Lower leg skin (tissue), 3 donors: ENCODE results near the gene RNPS1.

ENCODE experiments used
- POLR2A ChIP-seq, 2 donors: fragments of 450-650 bp; IDR thresholded peaks; one replicate each; pipeline ENCODE4 v1.6.1; 2016 to 2017; ENCODE audit warnings: antibody characterized with exemption in 2 of 2, mild to moderate bottlenecking in 1 of 2, moderate library complexity in 1 of 2
- TF ChIP-seq, protein P1 (sequence below), 3 donors: fragments of 450-650 bp; IDR thresholded peaks; one replicate each; pipeline ENCODE4 v1.5.1; 2016; ENCODE audit warnings: antibody characterized with exemption in 3 of 3, mild to moderate bottlenecking in 3 of 3, moderate library complexity in 2 of 3

DNA sequence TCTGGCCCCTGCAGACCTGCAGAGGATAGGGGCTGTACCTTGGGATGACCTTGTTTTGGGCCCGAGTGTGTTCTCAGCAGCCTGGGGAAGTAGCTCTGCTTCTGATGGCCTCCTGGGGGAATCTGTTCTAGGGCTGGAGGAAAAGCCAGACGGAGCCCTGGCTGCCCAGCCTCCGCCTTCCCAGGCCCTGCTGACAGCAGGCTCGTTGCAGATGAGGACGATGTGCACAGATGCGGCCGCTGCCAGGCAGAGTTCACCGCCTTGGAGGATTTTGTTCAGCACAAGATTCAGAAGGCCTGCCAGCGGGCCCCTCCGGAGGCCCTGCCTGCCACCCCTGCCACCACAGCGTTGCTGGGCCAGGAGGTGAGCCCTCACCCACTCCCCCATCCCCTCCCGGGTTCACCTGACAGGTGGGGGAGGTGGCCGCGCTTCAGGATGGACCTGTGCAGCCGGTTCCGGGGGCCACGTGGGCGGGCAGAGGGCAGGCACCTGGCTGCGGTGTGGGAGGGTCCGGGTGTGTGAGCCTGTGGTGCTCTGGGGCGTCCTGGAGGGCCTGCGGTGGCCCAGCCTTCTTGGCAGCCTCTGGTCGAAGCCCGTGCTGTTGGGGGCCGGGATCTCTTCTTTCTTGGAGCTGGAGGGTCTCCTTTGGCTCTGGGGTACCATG, 39.6 kb downstream of the RNPS1 start:
- TF ChIP-seq, protein P1, sequence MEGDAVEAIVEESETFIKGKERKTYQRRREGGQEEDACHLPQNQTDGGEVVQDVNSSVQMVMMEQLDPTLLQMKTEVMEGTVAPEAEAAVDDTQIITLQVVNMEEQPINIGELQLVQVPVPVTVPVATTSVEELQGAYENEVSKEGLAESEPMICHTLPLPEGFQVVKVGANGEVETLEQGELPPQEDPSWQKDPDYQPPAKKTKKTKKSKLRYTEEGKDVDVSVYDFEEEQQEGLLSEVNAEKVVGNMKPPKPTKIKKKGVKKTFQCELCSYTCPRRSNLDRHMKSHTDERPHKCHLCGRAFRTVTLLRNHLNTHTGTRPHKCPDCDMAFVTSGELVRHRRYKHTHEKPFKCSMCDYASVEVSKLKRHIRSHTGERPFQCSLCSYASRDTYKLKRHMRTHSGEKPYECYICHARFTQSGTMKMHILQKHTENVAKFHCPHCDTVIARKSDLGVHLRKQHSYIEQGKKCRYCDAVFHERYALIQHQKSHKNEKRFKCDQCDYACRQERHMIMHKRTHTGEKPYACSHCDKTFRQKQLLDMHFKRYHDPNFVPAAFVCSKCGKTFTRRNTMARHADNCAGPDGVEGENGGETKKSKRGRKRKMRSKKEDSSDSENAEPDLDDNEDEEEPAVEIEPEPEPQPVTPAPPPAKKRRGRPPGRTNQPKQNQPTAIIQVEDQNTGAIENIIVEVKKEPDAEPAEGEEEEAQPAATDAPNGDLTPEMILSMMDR (IDR thresholded peaks at IDR 0.05), result no peak
- no peak for TF ChIP-seq POLR2A (IDR thresholded peaks at IDR 0.05)
